IMR-90 (cell line): ENCODE data around the gene ARHGEF7. TPM values are rescaled to one million over a fixed set of nuclear protein-coding genes. Genes with fewer than 3 reads are reported as not detected.

ENCODE experiments used
- ATAC-seq: fragments of 200-7000 bp; cut with Tn5 transposase; 2 replicates; pipeline ENCODE4 v1.9.1; 2020; ENCODE audit warnings: low read depth, mild to moderate bottlenecking, moderate library complexity
- BruUV-seq: library from RNA; stranded (reverse); fragments of 400-500 nt; replicated peaks from 2 replicates; lab custom pipeline; 2021; lab: Mats Ljungman, UMichigan
- CTCF ChIA-PET: fragments of 300-600 bp; formaldehyde crosslinking; extraction: SDS; loops from one replicate; lab custom pipeline; 2021; ENCODE audit warnings: antibody characterized with exemption; lab: Yijun Ruan, JAX
- POLR2A ChIA-PET: fragments of 300-600 bp; sonication (Branson Sonifier 250); formaldehyde crosslinking; loops from one replicate; lab custom pipeline; 2022; ENCODE audit warnings: antibody characterized with exemption; ENCODE audit not compliant: unreplicated experiment; lab: Charles Lee
- DNase-seq: peaks from one replicate; pipeline ENCODE4 v3.0.0; 2013
- H2AFZ ChIP-seq: replicated peaks from 2 replicates; pipeline ENCODE3; 2013; ENCODE audit warnings: low read length, mild to moderate bottlenecking; ENCODE audit not compliant: poor library complexity
- H2AK5ac ChIP-seq: 2 replicates; pipeline ENCODE4 v1.6.1; 2013; ENCODE audit warnings: low read depth, low read length, inconsistent platforms
- H2AK9ac ChIP-seq: replicated peaks from 2 replicates; pipeline ENCODE3; 2013; ENCODE audit warnings: mild to moderate bottlenecking, low read depth, low read length, moderate library complexity; ENCODE audit not compliant: poor library complexity
- H2BK120ac ChIP-seq: 2 replicates; pipeline ENCODE4 v1.6.1; 2013; ENCODE audit warnings: low read depth, low read length, inconsistent platforms
- H2BK15ac ChIP-seq: 3 replicates; pipeline ENCODE4 v1.6.1; 2013; ENCODE audit warnings: low read depth, low read length, inconsistent platforms
- H2BK20ac ChIP-seq: 2 replicates; pipeline ENCODE4 v1.6.1; 2013; ENCODE audit warnings: low read depth, mild to moderate bottlenecking, inconsistent platforms, low read length, moderate library complexity
- H2BK5ac ChIP-seq: 2 replicates; pipeline ENCODE4 v1.6.1; 2013; ENCODE audit warnings: mild to moderate bottlenecking, low read depth, low read length, inconsistent platforms; ENCODE audit not compliant: poor library complexity, severe bottlenecking
- H3K14ac ChIP-seq: replicated peaks from 2 replicates; pipeline ENCODE4 v1.6.1; 2013; ENCODE audit warnings: low read depth, low read length, inconsistent platforms
- H3K18ac ChIP-seq: 2 replicates; pipeline ENCODE4 v1.6.1; 2013; ENCODE audit warnings: low read depth, low read length, control low read depth
- H3K23ac ChIP-seq: 2 replicates; pipeline ENCODE4 v1.6.1; 2013; ENCODE audit warnings: low read depth, low read length, inconsistent platforms
- H3K27ac ChIP-seq: 2 replicates; pipeline ENCODE4 v1.5.1; 2013; ENCODE audit warnings: mild to moderate bottlenecking, control low read depth, low read length; ENCODE audit not compliant: insufficient read depth
- H3K27me3 ChIP-seq: 2 replicates; pipeline ENCODE4 v1.6.1; 2013; ENCODE audit warnings: low read length; ENCODE audit not compliant: control insufficient read depth, insufficient read depth
- H3K36me3 ChIP-seq: 2 replicates; pipeline ENCODE4 v1.6.1; 2013; ENCODE audit warnings: low read length, mixed read lengths; ENCODE audit not compliant: control insufficient read depth, insufficient read depth
- H3K4ac ChIP-seq: 2 replicates; pipeline ENCODE4 v1.6.1; 2013; ENCODE audit warnings: low read depth, low read length, inconsistent platforms
- H3K4me1 ChIP-seq: 2 replicates; pipeline ENCODE4 v1.6.1; 2013; ENCODE audit warnings: low read length, mixed read lengths; ENCODE audit not compliant: control insufficient read depth, insufficient read depth
- H3K4me2 ChIP-seq: 2 replicates; pipeline ENCODE4 v1.6.1; 2013; ENCODE audit warnings: low read depth, mild to moderate bottlenecking, control low read depth, low read length, moderate library complexity
- H3K4me3 ChIP-seq: 2 replicates; pipeline ENCODE4 v1.5.1; 2013; ENCODE audit warnings: low read depth, mild to moderate bottlenecking, control low read depth, low read length, moderate library complexity; ENCODE audit not compliant: insufficient read depth
- H3K56ac ChIP-seq: 2 replicates; pipeline ENCODE4 v1.6.1; 2013; ENCODE audit warnings: low read length, inconsistent platforms; ENCODE audit not compliant: insufficient read depth; ENCODE audit errors: extremely low read depth
- H3K79me1 ChIP-seq, 2 experiments: 2 replicates each; pipeline ENCODE4 v1.6.1; 2013; ENCODE audit warnings: low read length in 2 of 2, inconsistent platforms in 1 of 2, low read depth in 1 of 2
- H3K9ac ChIP-seq: 2 replicates; pipeline ENCODE4 v1.6.1; 2013; ENCODE audit warnings: low read depth, low read length, control low read depth
- H3K9me1 ChIP-seq: 2 replicates; pipeline ENCODE4 v1.6.1; 2013; ENCODE audit warnings: low read length, inconsistent platforms; ENCODE audit not compliant: insufficient read depth
- H3K9me3 ChIP-seq: 2 replicates; pipeline ENCODE4 v1.6.1; 2013; ENCODE audit warnings: low read length; ENCODE audit not compliant: control insufficient read depth, insufficient read depth
- H4K20me1 ChIP-seq: 2 replicates; pipeline ENCODE4 v1.6.1; 2013; ENCODE audit warnings: low read length, inconsistent platforms; ENCODE audit not compliant: insufficient read depth
- H4K5ac ChIP-seq: 2 replicates; pipeline ENCODE4 v1.6.1; 2013; ENCODE audit warnings: mild to moderate bottlenecking, low read depth, low read length, control low read depth
- H4K8ac ChIP-seq, 2 experiments: 2 replicates each; pipeline ENCODE4 v1.6.1; 2013; ENCODE audit warnings: low read depth in 2 of 2, low read length in 2 of 2, control low read depth in 1 of 2, inconsistent platforms in 1 of 2
- H4K91ac ChIP-seq: 2 replicates; pipeline ENCODE4 v1.6.1; 2013; ENCODE audit warnings: low read depth, low read length, inconsistent platforms; ENCODE audit not compliant: insufficient read depth
- CEBPB ChIP-seq: IDR thresholded peaks from 2 replicates; pipeline ENCODE4 v1.6.1; 2012; ENCODE audit warnings: low read depth, low read length, improper control_type of control experiment
- CHD1 ChIP-seq: IDR thresholded peaks from 2 replicates; pipeline ENCODE4 v1.6.1; 2012; ENCODE audit warnings: low read depth, low read length, improper control_type of control experiment
- CTCF ChIP-seq: conservative IDR thresholded peaks from 2 replicates; pipeline ENCODE4 v1.5.1; 2012; ENCODE audit warnings: mild to moderate bottlenecking, low read depth, low read length, improper control_type of control experiment
- ELK1 ChIP-seq: fragments of 150-350 bp; IDR thresholded peaks from 2 replicates; pipeline ENCODE4 v1.6.1; 2016; ENCODE audit warnings: low read depth, mild to moderate bottlenecking, low read length, moderate library complexity, borderline replicate concordance
- MAFK ChIP-seq: IDR thresholded peaks from 2 replicates; pipeline ENCODE4 v1.6.1; 2012; ENCODE audit warnings: low read depth, low read length, improper control_type of control experiment
- MXI1 ChIP-seq: IDR thresholded peaks from 2 replicates; pipeline ENCODE4 v1.6.1; 2012; ENCODE audit warnings: low read depth, mild to moderate bottlenecking, low read length, moderate library complexity, borderline replicate concordance
- NFE2L2 ChIP-seq: fragments of 150-350 bp; IDR thresholded peaks from 2 replicates; pipeline ENCODE4 v1.6.1; 2016; ENCODE audit warnings: low read depth, mild to moderate bottlenecking, low read length
- POLR2A ChIP-seq: IDR thresholded peaks from 2 replicates; pipeline ENCODE4 v1.6.1; 2012; ENCODE audit warnings: mild to moderate bottlenecking, low read depth, low read length
- RAD21 ChIP-seq: IDR thresholded peaks from 2 replicates; pipeline ENCODE4 v1.6.1; 2012; ENCODE audit warnings: low read length, improper control_type of control experiment
- RCOR1 ChIP-seq: IDR thresholded peaks from 2 replicates; pipeline ENCODE4 v1.6.1; 2012; ENCODE audit warnings: mild to moderate bottlenecking, low read length, improper control_type of control experiment; ENCODE audit not compliant: insufficient replicate concordance
- RFX5 ChIP-seq: IDR thresholded peaks from 2 replicates; pipeline ENCODE4 v1.8.0; 2012; ENCODE audit warnings: low read depth, mild to moderate bottlenecking, low read length, moderate library complexity
- SMC3 ChIP-seq: fragments of 150-350 bp; IDR thresholded peaks from 2 replicates; pipeline ENCODE4 v1.6.1; 2016; ENCODE audit warnings: low read depth, mild to moderate bottlenecking, antibody characterized with exemption, low read length, moderate library complexity
- USF2 ChIP-seq: fragments of 150-350 bp; IDR thresholded peaks from 2 replicates; pipeline ENCODE4 v1.6.1; 2017; ENCODE audit warnings: mild to moderate bottlenecking, antibody characterized with exemption, low read length, low read depth
- WGBS, 2 experiments: methylation state at CpG; one replicate each; pipeline versions ENCODE4 v1.1.5 to v1.1.7; 2013; ENCODE audit warnings: missing lambda C conversion rate in 2 of 2; ENCODE audit not compliant: insufficient read length in 1 of 2; ENCODE audit errors: extremely low coverage in 2 of 2; 5-methylcytosine and 5-hydroxymethylcytosine counted together
- dilution Hi-C: fragments of 300-500 bp; cut with HindIII; formaldehyde crosslinking; loops from one replicate; pipeline ENCODE4 v1.14.3; 2018; ENCODE audit warnings: low sequenced_read_pairs; ENCODE audit not compliant: unreplicated experiment
- in situ Hi-C: fragments of 300-500 bp; cut with MboI; formaldehyde crosslinking; loops from 3 replicates; pipeline ENCODE4 v1.14.3; 2019; ENCODE audit warnings: low sequenced_read_pairs, inconsistent platforms, mixed read lengths
- intact Hi-C: fragments of 100-400 bp; cut with micrococcal nuclease; formaldehyde crosslinking; loops from 2 replicates; pipeline ENCODE4 v1.10.0; 2022
- polyA plus RNA-seq, 3 experiments: library from polyadenylated mRNA; depleted of rRNA; stranded (reverse); fragments of >200 nt; gene quantifications; 2 replicates each; pipeline ENCODE4 v1.2.3, GENCODE V29; 2012; ENCODE audit warnings: low replicate concordance in 1 of 3
- total RNA-seq: library from RNA; depleted of rRNA; stranded (reverse); fragments of >200 nt; gene quantifications from 2 replicates; pipeline ENCODE4 v1.2.3, GENCODE V29; 2012

The ARHGEF7 gene
- total and polyA plus RNA-seq, 2 of the 4 experiments (the other 2 are of a cell fraction): 32.9 to 59.0 TPM

GRCh38 chr13:111338841-111339240, 223.7 kb downstream of the ARHGEF7 start:
- no peak overlapping the region for H2AFZ ChIP-seq
- H3K9me1 ChIP-seq: peaks cover 4% of the 10 kb centered on the region; the same call in 1 of the 2 replicates
- no peak overlapping the region for H4K8ac ChIP-seq
- H3K23ac ChIP-seq: no peak overlapping the region
- POLR2A ChIA-PET: no interaction called here
- intact Hi-C loops (no loop called here), in situ Hi-C loops (no loop called here), dilution Hi-C loops (no loop called here)
- H4K20me1 ChIP-seq: no peaks in the 10 kb centered on the region
- no peaks in the 10 kb centered on the region for H3K79me1 ChIP-seq
- H3K18ac ChIP-seq: no peak overlapping the region
- no peak overlapping the region for H3K27ac ChIP-seq
- H3K27me3 ChIP-seq: 0 out of 2 replicates have a peak, but pooled peaks cover 2% of the 10 kb centered on the region
- DNase-seq (no peak), ATAC-seq (no peak)
- H2BK20ac ChIP-seq: no peak overlapping the region
- no peak overlapping the region for H4K5ac ChIP-seq
- H3K36me3 ChIP-seq: no peaks in the 10 kb centered on the region
- no peak overlapping the region for H3K4me3 ChIP-seq
- CTCF ChIA-PET: no interaction called here
- no peak overlapping the region for H2AK5ac ChIP-seq
- H3K14ac ChIP-seq: no peak overlapping the region
- no peak overlapping the region for H2BK15ac ChIP-seq
- no peak overlapping the region for H3K4ac ChIP-seq
- no peak overlapping the region for H2BK120ac ChIP-seq
- no TSS peak for BruUV-seq
- no peak overlapping the region for H4K91ac ChIP-seq
- no peak overlapping the region for H3K9ac ChIP-seq
- peaks cover 8% of the 10 kb centered on the region for H3K4me1 ChIP-seq
- WGBS, 2 experiments: 80% methylated on average over 1 of the region's 11 CpGs; no CpG with 5 or more reads in 1 of the 2 experiments
- H3K4me2 ChIP-seq: no peak overlapping the region
- H2AK9ac ChIP-seq: no peak overlapping the region
- no peak overlapping the region for H2BK5ac ChIP-seq
- peaks cover 3% of the 10 kb centered on the region for H3K9me3 ChIP-seq
- TF ChIP-seq ELK1: no peak
- TF ChIP-seq RFX5: no peak
- no peak for TF ChIP-seq CHD1
- no peak for TF ChIP-seq CTCF
- TF ChIP-seq USF2: no peak
- no peak for TF ChIP-seq MAFK
- no peak for TF ChIP-seq NFE2L2
- TF ChIP-seq RAD21: no peak
- TF ChIP-seq SMC3: no peak
- no peak for TF ChIP-seq POLR2A
- no peak for TF ChIP-seq MXI1
- no peak for TF ChIP-seq RCOR1
- no peak for TF ChIP-seq CEBPB
- H3K56ac ChIP-seq: no peak overlapping the region
